HT1080 (cell line): ENCODE measurements around the gene PLEKHG4. TPM values are rescaled to one million over a fixed set of nuclear protein-coding genes. Genes with fewer than 3 reads are reported as not detected.
A peak's percentile ranks its signal among the peaks of the same experiment; 100 is the strongest.

Experiments used
- DNase-seq: peaks from one replicate; pipeline ENCODE4 v3.0.0-alpha.2; 2015; ENCODE audit warnings: low read depth
- total RNA-seq: library from RNA; depleted of rRNA; stranded (reverse); fragments of >200 nt; shearing (Covaris generic); gene quantifications from 2 replicates; pipeline ENCODE4 v1.2.3, GENCODE V29; 2014

PLEKHG4 gene
- total RNA-seq, 1 experiment from 2014 or later: 3.7 TPM

- DNase-seq: peak; percentile 57
Measured at GRCh38 chr16:67284699-67285646, 5.6 kb downstream of the PLEKHG4 start.

GRCh38 chr16:67286441-67287235 lies 7.3 kb downstream of the PLEKHG4 start:
- no peak for DNase-seq

- no peak for DNase-seq
Measured at GRCh38 chr16:67287960-67288359, 8.6 kb downstream of the PLEKHG4 start.

GRCh38 chr16:67291461-67291860 lies 12.1 kb downstream of the PLEKHG4 start:
- DNase-seq: no peak

GRCh38 chr16:67294171-67294757 lies 14.9 kb downstream of the PLEKHG4 start:
- DNase-seq: no peak

GRCh38 chr16:67294938-67295361 lies 15.6 kb downstream of the PLEKHG4 start:
- no peak for DNase-seq

GRCh38 chr16:67296420-67296819 lies 17.1 kb downstream of the PLEKHG4 start:
- DNase-seq: peak; percentile 50

GRCh38 chr16:67298277-67298676 lies 18.9 kb downstream of the PLEKHG4 start:
- no peak for DNase-seq

GRCh38 chr16:67299269-67299668 lies 19.9 kb downstream of the PLEKHG4 start:
- no peak for DNase-seq

GRCh38 chr16:67301080-67301782 lies 21.9 kb downstream of the PLEKHG4 start:
- no peak for DNase-seq

GRCh38 chr16:67302076-67302475 lies 22.7 kb downstream of the PLEKHG4 start:
- no peak for DNase-seq

- no peak for DNase-seq
Measured at GRCh38 chr16:67302970-67303369, 23.6 kb downstream of the PLEKHG4 start.

GRCh38 chr16:67304020-67304419 lies 24.7 kb downstream of the PLEKHG4 start:
- no peak for DNase-seq

GRCh38 chr16:67305216-67306071 lies 26.1 kb downstream of the PLEKHG4 start:
- no peak for DNase-seq

GRCh38 chr16:67310561-67310960 lies 31.2 kb downstream of the PLEKHG4 start:
- DNase-seq: no peak

GRCh38 chr16:67311607-67312488 lies 32.5 kb downstream of the PLEKHG4 start:
- peak; percentile 100 for DNase-seq

GRCh38 chr16:67312719-67313118 lies 33.4 kb downstream of the PLEKHG4 start:
- DNase-seq: peak; percentile 11

- no peak for DNase-seq
Measured at GRCh38 chr16:67317853-67318252, 38.5 kb downstream of the PLEKHG4 start.

GRCh38 chr16:67326115-67326471 lies 46.8 kb downstream of the PLEKHG4 start:
- DNase-seq: no peak
